Sigmoid colon (tissue), 7 donors: ENCODE measurements around the gene TCEAL1. TPM values are rescaled to one million over a fixed set of nuclear protein-coding genes. Genes with fewer than 3 reads are reported as not detected.
"Not testable (repeated sequence)": the region's sequence is repeated elsewhere in the genome, so short reads cannot be mapped to it uniquely, and the experiment has no call there.

Source experiments
- DNase-seq: peaks from one replicate; pipeline ENCODE4 v3.0.0-alpha.2; 2019
- H3K27ac ChIP-seq, 4 donors: fragments of 200-600 bp; sonication (generic); one replicate each; pipeline ENCODE4 v1.5.1; 2016 to 2019; ENCODE audit warnings: mild to moderate bottlenecking in 1 of 4
- H3K27me3 ChIP-seq, 3 donors: fragments of 200-600 bp; sonication (generic); one replicate each; pipeline ENCODE4 v1.5.1; 2019; ENCODE audit warnings: mild to moderate bottlenecking in 1 of 3
- H3K36me3 ChIP-seq, 4 donors: fragments of 200-600 bp; sonication (generic); one replicate each; pipeline ENCODE4 v1.5.1; 2016 to 2019
- H3K4me1 ChIP-seq, 4 donors: fragments of 200-600 bp; sonication (generic); one replicate each; pipeline ENCODE4 v1.5.1; 2017 to 2019
- H3K4me3 ChIP-seq, 4 donors: fragments of 200-600 bp; sonication (generic); one replicate each; pipeline ENCODE4 v1.5.1; 2017 to 2019; ENCODE audit warnings: mild to moderate bottlenecking in 2 of 4, moderate library complexity in 1 of 4
- H3K9me3 ChIP-seq, 4 donors: fragments of 200-600 bp in 3 of 4; sonication (generic) in 3 of 4; one replicate each; pipeline versions ENCODE4 v1.5.1 to v1.6.1; 2013 to 2019
- EP300 ChIP-seq, 4 donors: sonication (generic); formaldehyde crosslinking; IDR thresholded peaks; one replicate each; pipeline ENCODE4 v1.6.1; 2017; ENCODE audit warnings: antibody characterized with exemption in 4 of 4
- POLR2A ChIP-seq, 2 donors: fragments of 450-650 bp; IDR thresholded peaks; one replicate each; pipeline ENCODE4 v1.6.1; 2016; ENCODE audit warnings: antibody characterized with exemption in 2 of 2, mild to moderate bottlenecking in 2 of 2, moderate library complexity in 2 of 2
- POLR2AphosphoS5 ChIP-seq, 4 donors: sonication (generic); formaldehyde crosslinking; IDR thresholded peaks; one replicate each; pipeline ENCODE4 v1.6.1; 2017; ENCODE audit warnings: antibody characterized with exemption in 4 of 4
- WGBS, 2 donors: extraction: QIAGEN DNeasy Blood & Tissue Kit; methylation state at CpG; one replicate each; pipeline ENCODE4 v1.1.7; 2013; 5-methylcytosine and 5-hydroxymethylcytosine counted together
- intact Hi-C: fragments of 100-400 bp; cut with DNase I; formaldehyde crosslinking; loops from one replicate; pipeline ENCODE4 v1.15.1; 2023
- polyA plus RNA-seq, 3 donors: library from polyadenylated mRNA; stranded (reverse); fragments of 200-250 nt; gene quantifications; one replicate each; pipeline ENCODE4 v1.2.3, GENCODE V29; 2013
- total RNA-seq, 4 donors: library from RNA; depleted of rRNA; stranded (reverse); fragments of >200 nt; gene quantifications; one replicate each; pipeline ENCODE4 v1.1.0, GENCODE V29; 2016
- TF ChIP-seq, protein P1 (sequence below), 4 experiments: fragments of 450-650 bp in 3 of 4; fragments of 200-600 bp in 1 of 4; IDR thresholded peaks; one replicate each; pipeline ENCODE4 v1.5.1; 2016 to 2019; ENCODE audit warnings: antibody characterized with exemption in 4 of 4, mild to moderate bottlenecking in 3 of 4, moderate library complexity in 2 of 4
- donor health status: healthy with polysubstance abuse.
- donor health status: Bipolar disorder and iron deficiency.
- donor health status: healthy.

Gene TCEAL1
- total and polyA plus RNA-seq, 7 donors = 19.5 to 186 (median 135) TPM

DNA sequence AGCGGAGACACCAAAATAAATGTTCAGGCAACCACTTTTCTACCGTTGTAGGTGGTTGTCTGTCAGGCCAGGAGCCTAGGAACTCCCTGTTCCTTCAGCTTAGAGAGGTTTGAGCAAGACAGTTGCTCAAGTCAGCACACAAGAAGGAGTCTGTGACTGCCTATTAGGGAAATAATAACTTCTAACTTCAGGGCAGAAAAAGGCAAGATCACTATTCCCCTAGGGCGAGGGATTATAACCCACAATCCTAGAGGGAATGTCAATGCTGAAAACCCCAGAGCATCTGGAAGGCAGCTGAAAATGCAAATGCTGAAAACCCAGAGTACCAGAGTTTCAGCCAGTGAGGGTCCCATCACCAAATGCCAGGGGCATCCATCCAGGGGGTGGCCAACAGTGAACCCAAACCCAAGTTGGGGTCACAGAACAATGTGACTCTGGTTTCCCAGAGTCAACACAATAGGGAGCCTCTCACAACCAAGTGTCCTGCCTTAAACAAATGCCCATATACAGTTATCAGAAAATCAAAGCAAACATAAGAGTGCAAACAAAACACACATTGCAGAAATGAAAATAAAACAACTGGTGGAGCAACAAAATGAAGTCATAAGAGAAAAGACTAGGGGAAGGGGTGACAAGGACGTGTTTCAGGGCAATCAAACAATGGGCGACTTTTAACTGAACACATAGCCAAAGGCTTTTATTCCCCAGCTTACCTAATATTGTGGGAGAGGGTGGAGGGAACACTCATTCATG is 30.1 kb downstream of the TCEAL1 start:
- H3K4me1 ChIP-seq = no peaks in the 10 kb centered on the region
- no peak for TF ChIP-seq POLR2AphosphoS5 (IDR thresholded peaks at IDR 0.05)
- TF ChIP-seq POLR2A (IDR thresholded peaks at IDR 0.05) = no peak
- TF ChIP-seq, protein P1, sequence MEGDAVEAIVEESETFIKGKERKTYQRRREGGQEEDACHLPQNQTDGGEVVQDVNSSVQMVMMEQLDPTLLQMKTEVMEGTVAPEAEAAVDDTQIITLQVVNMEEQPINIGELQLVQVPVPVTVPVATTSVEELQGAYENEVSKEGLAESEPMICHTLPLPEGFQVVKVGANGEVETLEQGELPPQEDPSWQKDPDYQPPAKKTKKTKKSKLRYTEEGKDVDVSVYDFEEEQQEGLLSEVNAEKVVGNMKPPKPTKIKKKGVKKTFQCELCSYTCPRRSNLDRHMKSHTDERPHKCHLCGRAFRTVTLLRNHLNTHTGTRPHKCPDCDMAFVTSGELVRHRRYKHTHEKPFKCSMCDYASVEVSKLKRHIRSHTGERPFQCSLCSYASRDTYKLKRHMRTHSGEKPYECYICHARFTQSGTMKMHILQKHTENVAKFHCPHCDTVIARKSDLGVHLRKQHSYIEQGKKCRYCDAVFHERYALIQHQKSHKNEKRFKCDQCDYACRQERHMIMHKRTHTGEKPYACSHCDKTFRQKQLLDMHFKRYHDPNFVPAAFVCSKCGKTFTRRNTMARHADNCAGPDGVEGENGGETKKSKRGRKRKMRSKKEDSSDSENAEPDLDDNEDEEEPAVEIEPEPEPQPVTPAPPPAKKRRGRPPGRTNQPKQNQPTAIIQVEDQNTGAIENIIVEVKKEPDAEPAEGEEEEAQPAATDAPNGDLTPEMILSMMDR (IDR thresholded peaks at IDR 0.05) = no peak
- no peak for TF ChIP-seq EP300 (IDR thresholded peaks at IDR 0.05)
- no peaks in the 10 kb centered on the region for H3K9me3 ChIP-seq
- intact Hi-C loops = no loop called here
- no peak for DNase-seq
- WGBS, 2 donors = 58 to 77% methylated on average over 5 of the region's 5 CpGs
- H3K36me3 ChIP-seq = no peaks in the 10 kb centered on the region
- no peak overlapping the region for H3K4me3 ChIP-seq
- no peaks in the 10 kb centered on the region for H3K27me3 ChIP-seq
- no peak overlapping the region for H3K27ac ChIP-seq

DNA sequence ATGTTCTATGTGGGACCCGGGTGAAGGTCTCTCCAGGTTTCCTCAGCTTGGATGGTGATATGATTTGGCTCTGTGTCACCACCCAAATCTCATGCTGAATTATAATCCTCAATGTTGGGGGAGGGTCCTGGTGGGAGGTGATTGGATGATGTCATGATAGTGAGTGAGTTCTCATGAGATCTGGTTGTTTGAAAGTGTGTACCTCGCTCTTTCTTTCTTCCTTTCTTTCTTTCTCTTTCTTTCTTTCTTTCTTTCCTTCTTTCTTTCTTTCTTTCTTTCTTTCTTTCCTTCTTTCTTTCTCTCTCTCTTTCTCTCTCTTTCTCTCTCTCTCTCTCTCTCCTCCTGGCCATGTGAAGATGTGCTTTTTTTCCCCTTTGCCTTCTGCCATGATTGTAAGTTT is 30.7 kb downstream of the TCEAL1 start:
- H3K36me3 ChIP-seq, H3K27ac ChIP-seq, H3K4me1 ChIP-seq, H3K4me3 ChIP-seq, H3K9me3 ChIP-seq, H3K27me3 ChIP-seq, intact Hi-C loops, DNase-seq: not testable (repeated sequence)
- WGBS, 2 donors = 73 to 93% methylated on average over 2 of the region's 2 CpGs

DNA sequence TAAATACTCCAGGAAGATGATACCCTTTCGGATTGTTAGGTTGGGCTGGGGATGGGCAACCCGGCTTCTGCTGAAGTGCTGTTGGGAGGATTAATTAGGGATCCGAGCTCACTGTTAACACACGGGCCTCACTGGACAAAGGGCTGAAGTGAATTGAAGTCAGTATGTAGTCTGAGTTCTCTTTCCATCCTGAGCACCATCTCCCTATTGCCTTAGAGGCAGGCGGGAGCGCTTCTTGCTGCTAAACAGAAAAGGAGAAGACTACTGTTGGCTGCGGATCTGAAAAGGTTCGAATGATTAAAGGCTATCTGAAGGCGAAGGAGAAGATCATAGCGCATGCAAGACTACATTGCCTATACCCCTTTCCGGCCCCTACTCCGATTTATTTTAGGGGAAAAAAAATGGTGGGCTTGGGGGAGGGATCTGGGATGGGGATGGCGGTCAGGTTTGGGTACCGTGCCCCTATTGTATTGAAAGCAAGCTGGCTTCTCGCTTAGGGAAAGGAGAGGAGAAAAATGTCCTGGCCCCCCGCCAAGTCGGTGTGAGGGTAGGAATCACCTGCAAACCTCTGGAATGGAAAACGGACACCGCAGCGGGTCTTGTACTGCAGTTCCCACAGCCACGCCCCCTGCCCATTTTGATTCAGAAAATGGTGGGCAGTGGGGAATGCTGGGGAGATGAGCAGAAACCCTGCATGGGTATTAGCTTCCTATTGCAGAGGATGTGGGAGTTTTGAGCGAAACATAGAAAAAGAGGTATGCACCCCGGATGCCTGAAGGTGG is 35.4 kb downstream of the TCEAL1 start:
- 27 to 41% methylated on average over 23 of the region's 23 CpGs for WGBS, 2 donors

DNA sequence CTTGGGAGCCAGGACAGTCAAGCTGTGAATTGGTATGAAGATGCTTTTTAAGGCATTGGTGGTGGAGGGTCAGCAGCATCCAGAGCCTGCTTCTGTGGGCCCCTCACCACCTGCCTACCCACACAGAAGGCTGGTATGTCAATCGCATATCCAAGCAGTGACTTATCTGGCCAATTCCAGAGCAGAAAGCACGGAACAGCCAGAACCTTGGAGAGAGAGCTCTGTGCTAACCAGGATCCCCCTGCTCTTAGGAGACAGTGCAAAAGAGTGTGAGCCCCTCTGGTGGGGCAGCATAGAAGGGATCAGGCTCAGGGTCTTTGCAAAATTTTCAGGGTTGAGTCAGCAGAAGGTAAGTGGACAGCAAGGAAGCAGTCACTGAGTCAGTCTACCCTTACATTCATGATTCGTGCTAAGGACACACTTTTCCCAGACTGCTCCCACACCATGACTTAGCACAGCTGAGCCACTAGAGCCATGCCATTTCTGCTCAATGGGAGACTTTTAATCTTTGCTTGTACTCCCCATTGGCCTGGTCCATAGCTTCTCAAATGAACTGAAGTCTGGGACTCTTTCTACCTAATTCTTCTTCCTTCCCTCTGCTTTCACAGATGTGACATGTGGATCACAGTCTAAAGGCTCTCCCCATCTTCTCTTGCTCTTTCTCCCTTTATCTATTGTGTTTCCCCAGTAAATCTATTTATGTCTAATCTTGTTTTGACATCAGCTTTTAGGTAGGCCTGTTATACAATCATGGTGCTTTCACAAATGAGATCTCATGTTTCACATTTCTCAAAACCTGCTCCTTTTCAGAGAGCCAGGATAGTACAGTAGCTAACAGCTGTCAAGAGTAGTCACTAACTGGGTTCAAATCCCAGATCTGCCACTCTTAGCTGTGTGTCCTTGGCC is 37.7 kb downstream of the TCEAL1 start:
- intact Hi-C loops = no loop called here
- 94 to 97% methylated on average over 3 of the region's 3 CpGs for WGBS, 2 donors
- TF ChIP-seq EP300 (IDR thresholded peaks at IDR 0.05) (no peak), POLR2AphosphoS5 (IDR thresholded peaks at IDR 0.05) (no peak), POLR2A (IDR thresholded peaks at IDR 0.05) (no peak)
- TF ChIP-seq, protein P1 (IDR thresholded peaks at IDR 0.05) = no peak
- H3K27me3 ChIP-seq = no peaks in the 10 kb centered on the region
- DNase-seq = no peak
- H3K9me3 ChIP-seq = no peaks in the 10 kb centered on the region
- H3K4me3 ChIP-seq = no peak overlapping the region
- H3K36me3 ChIP-seq = no peaks in the 10 kb centered on the region
- H3K27ac ChIP-seq = no peak overlapping the region
- H3K4me1 ChIP-seq = no peaks in the 10 kb centered on the region

More for the DNA sequence above, 35.4 kb downstream of the TCEAL1 start:
- Histone ChIP-seq H3K27ac (no peak overlapping the region), H3K4me3 (no peak overlapping the region), H3K4me1 (no peaks in the 10 kb centered on the region), H3K36me3 (no peaks in the 10 kb centered on the region), H3K9me3 (no peaks in the 10 kb centered on the region), H3K27me3 (no peaks in the 10 kb centered on the region)
- intact Hi-C loops = no loop called here
- no peak for DNase-seq
- TF ChIP-seq, protein P1 (IDR thresholded peaks at IDR 0.05) = no peak
- TF ChIP-seq EP300 (IDR thresholded peaks at IDR 0.05) (no peak), POLR2A (IDR thresholded peaks at IDR 0.05) (no peak), POLR2AphosphoS5 (IDR thresholded peaks at IDR 0.05) (no peak)

DNA sequence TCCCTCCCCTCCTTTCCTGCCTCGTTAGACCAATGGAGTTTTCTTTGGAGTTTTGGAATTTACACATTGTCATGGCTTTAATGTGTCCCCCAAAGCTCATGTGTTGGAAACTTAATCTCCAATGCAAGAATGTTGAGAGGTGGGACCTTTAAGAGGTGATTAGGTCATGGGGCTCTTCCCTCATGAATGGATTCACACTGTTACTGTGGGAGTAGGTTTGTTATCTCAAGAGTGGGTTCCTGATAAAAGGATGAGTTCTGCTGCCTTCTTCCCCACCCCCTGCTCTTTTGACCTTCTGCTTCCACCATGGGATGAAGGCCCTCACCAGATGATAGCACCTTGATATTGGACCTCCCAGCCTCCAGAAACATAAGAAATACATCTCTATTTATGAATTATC is 41.0 kb downstream of the TCEAL1 start:
- Histone ChIP-seq H3K4me3 (no peak overlapping the region), H3K27ac (no peak overlapping the region), H3K9me3 (no peaks in the 10 kb centered on the region), H3K36me3 (no peaks in the 10 kb centered on the region), H3K27me3 (no peaks in the 10 kb centered on the region), H3K4me1 (no peaks in the 10 kb centered on the region)
- intact Hi-C loops = no loop called here
- WGBS, 2 donors = 81 to 86% methylated on average over 1 of the region's 1 CpG
- TF ChIP-seq EP300 (IDR thresholded peaks at IDR 0.05) (no peak), POLR2AphosphoS5 (IDR thresholded peaks at IDR 0.05) (no peak), POLR2A (IDR thresholded peaks at IDR 0.05) (no peak)
- TF ChIP-seq, protein P1 (IDR thresholded peaks at IDR 0.05) = no peak
- DNase-seq = no peak
